H1 (cell line): ENCODE measurements around the gene PATJ. TPM values are rescaled to one million over a fixed set of nuclear protein-coding genes. Genes with fewer than 3 reads are reported as not detected.

Source experiments
- SIN3A ChIP-seq, 2 experiments: IDR thresholded peaks in 1 of 2; conservative IDR thresholded peaks in 1 of 2; 2 replicates each; pipeline ENCODE4 v1.6.1; 2011 to 2012; ENCODE audit warnings: low read length in 2 of 2, improper control_type of control experiment in 1 of 2, low read depth in 1 of 2, mild to moderate bottlenecking in 1 of 2
- SRF ChIP-seq: IDR thresholded peaks from 2 replicates; pipeline ENCODE4 v1.6.1; 2011; ENCODE audit warnings: mild to moderate bottlenecking, low read depth, low read length, moderate library complexity
- polyA plus RNA-seq, 7 experiments: library from polyadenylated mRNA; depleted of rRNA in 3 of 7; stranded (reverse) in 5 of 7; unstranded in 2 of 7; fragments of >200 nt in 5 of 7; fragments of 200-250 nt in 2 of 7; gene quantifications; 1 replicate in 5 of 7; 2 replicates in 1 of 7; 4 replicates in 1 of 7; pipeline versions ENCODE4 v1.2.1 to v1.2.3, GENCODE V29; 2011 to 2013; ENCODE audit warnings: missing spikeins in 2 of 7, mixed read lengths in 2 of 7
- total RNA-seq: library from RNA; stranded (reverse); fragmentation: NEBNext Ultra II Directional; extraction: Animal tissue kit (Norgen Biotek cat#: 25700); gene quantifications from 2 replicates; pipeline ENCODE4 v1.2.1, GENCODE V29; 2021

Gene PATJ
- total and polyA plus RNA-seq, 2 of the 8 experiments (the other 6 are each of a cell fraction or from before 2014, with no cell fraction given): 8.2 to 55.6 TPM

DNA sequence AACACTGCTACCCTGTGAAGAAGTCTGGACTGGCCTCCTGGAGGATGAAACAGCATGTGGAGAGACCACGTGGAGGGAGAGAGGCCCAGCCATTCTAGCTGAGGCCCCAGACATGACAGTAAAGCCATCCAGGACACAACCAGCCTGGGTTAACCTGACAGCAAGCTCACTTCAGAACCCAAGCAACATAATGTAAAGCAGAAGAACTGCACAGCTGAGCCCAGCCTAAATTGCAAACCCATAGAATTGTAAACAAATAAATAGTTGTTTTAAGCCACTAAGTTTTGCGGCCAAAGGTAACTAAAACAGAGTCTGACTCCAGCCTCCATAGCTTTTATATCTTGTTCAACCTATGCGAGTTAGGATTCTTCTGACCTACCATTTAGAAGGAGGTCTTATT is 355.2 kb downstream of the PATJ start (continued):
- TF ChIP-seq SIN3A (conservative IDR thresholded peaks at IDR 0.05 in 1 of 2, IDR thresholded peaks at IDR 0.05 in 1 of 2; ENCODE audit: low read depth in 1 of 2, low read length in 2 of 2): no peak
- TF ChIP-seq SRF: no peak
